ENCODE measurements around the gene FAM177B.

- TF ChIP-seq CTCF (IDR thresholded peaks at IDR 0.05; ENCODE audit: low read depth, low read length, missing input control): no peak
- TF ChIP-seq MAX (IDR thresholded peaks at IDR 0.05): no peak
- no peak for TF ChIP-seq REST (IDR thresholded peaks at IDR 0.05)
- TF ChIP-seq RXRA (IDR thresholded peaks at IDR 0.05): no peak
- no peak for TF ChIP-seq ATF3 (IDR thresholded peaks at IDR 0.05)
- TF ChIP-seq RAD21 (IDR thresholded peaks at IDR 0.05): no peak
- TF ChIP-seq TAF1 (conservative IDR thresholded peaks at IDR 0.05): no peak
- no peak for TF ChIP-seq JUND (IDR thresholded peaks at IDR 0.05)
- TF ChIP-seq SP1 (IDR thresholded peaks at IDR 0.05): no peak
- no peak for TF ChIP-seq YY1 (IDR thresholded peaks at IDR 0.05)
These were observed 6.1 kb upstream of the FAM177B start for GRCh38 chr1:222730866-222731265.

Measured in liver (tissue), 3 donors.